SW480 (cell line): ENCODE measurements around the gene HOXD10.

ENCODE experiments used
- DNase-seq: peaks from one replicate; pipeline ENCODE4 v3.0.0-alpha.2; 2016; ENCODE audit warnings: low spot score

Gene HOXD10

GRCh38 chr2:176082824-176083751 lies 33.5 kb upstream of the HOXD10 start:
- no peak for DNase-seq

- no peak for DNase-seq
These were observed 32.7 kb upstream of the HOXD10 start, which contains the start of gene EVX2 for GRCh38 chr2:176083796-176084261. TSS of gene EVX2 (minus strand) at chr2:176083962. CDS start at chr2:176083776, 186 bp downstream.

- no peak for DNase-seq
These were observed 31.9 kb upstream of the HOXD10 start for GRCh38 chr2:176084611-176085119.

GRCh38 chr2:176085120-176085788 lies 31.3 kb upstream of the HOXD10 start:
- DNase-seq, result no peak

GRCh38 chr2:176085861-176086771 lies 30.5 kb upstream of the HOXD10 start:
- no peak for DNase-seq

- DNase-seq, result no peak
These were observed 29.1 kb upstream of the HOXD10 start for GRCh38 chr2:176087330-176088047.

GRCh38 chr2:176088048-176088936 lies 28.3 kb upstream of the HOXD10 start:
- peak; percentile 60 for DNase-seq

GRCh38 chr2:176088937-176089842 lies 27.4 kb upstream of the HOXD10 start:
- no peak for DNase-seq

- DNase-seq, result no peak
These were observed 26.7 kb upstream of the HOXD10 start for GRCh38 chr2:176089843-176090395.

GRCh38 chr2:176090862-176091261 lies 25.7 kb upstream of the HOXD10 start:
- no peak for DNase-seq

- DNase-seq, result no peak
These were observed 25.0 kb upstream of the HOXD10 start for GRCh38 chr2:176091329-176092258.

- DNase-seq, result peak; percentile 41
These were observed 24.1 kb upstream of the HOXD10 start, which contains the start of gene HOXD13 for GRCh38 chr2:176092270-176093144. TSS of gene HOXD13 (plus strand) at chr2:176092721. CDS start at chr2:176092891, 170 bp downstream.

GRCh38 chr2:176093145-176093897 lies 23.3 kb upstream of the HOXD10 start:
- DNase-seq, result peak; percentile 67

GRCh38 chr2:176093898-176094249 lies 22.7 kb upstream of the HOXD10 start:
- no peak for DNase-seq

GRCh38 chr2:176094349-176094748 lies 22.2 kb upstream of the HOXD10 start:
- DNase-seq, result no peak

GRCh38 chr2:176095421-176095820 lies 21.2 kb upstream of the HOXD10 start:
- no peak for DNase-seq
